Activated T-helper 1 cell treated with anti-CD3 and anti-CD28 coated beads, Interleukin-12 subunit alpha, Interleukin-12 subunit beta, Interleukin-2, Interleukin-4 antibody, amounts not matched to agents 30 ng/mL and 10 ng/mL and 1 ng/mL, durations not matched to agents 14 hours and 24 hours and 36 hours (primary cell): ENCODE data around the gene ENTREP1. TPM values are rescaled to one million over a fixed set of nuclear protein-coding genes. Genes with fewer than 3 reads are reported as not detected.
"Not testable (repeated sequence)": the region's sequence is repeated elsewhere in the genome, so short reads cannot be mapped to it uniquely, and the experiment has no call there.

ENCODE experiments used
- DNase-seq: peaks from one replicate; pipeline ENCODE4 v3.0.0; 2021; ENCODE audit warnings: low spot score
- H3K27ac Mint-ChIP-seq: one replicate; pipeline ENCODE4 v1.8.0; 2021; ENCODE audit warnings: mild to moderate bottlenecking, mixed read lengths
- H3K27me3 Mint-ChIP-seq: one replicate; pipeline ENCODE4 v1.8.0; 2022; ENCODE audit warnings: mild to moderate bottlenecking, moderate library complexity, mixed read lengths; ENCODE audit not compliant: insufficient read depth
- H3K36me3 Mint-ChIP-seq: one replicate; pipeline ENCODE4 v1.8.0; 2021; ENCODE audit warnings: low read depth, mixed read lengths
- H3K4me1 Mint-ChIP-seq: one replicate; pipeline ENCODE4 v1.8.0; 2021; ENCODE audit warnings: low read depth, mixed read lengths
- H3K4me3 Mint-ChIP-seq: one replicate; pipeline ENCODE4 v1.8.0; 2021; ENCODE audit warnings: mild to moderate bottlenecking, moderate library complexity, mixed read lengths
- H3K9me3 Mint-ChIP-seq: one replicate; pipeline ENCODE4 v1.8.0; 2021; ENCODE audit warnings: mixed read lengths
- intact Hi-C: fragments of 100-400 bp; cut with micrococcal nuclease; formaldehyde crosslinking; loops from one replicate; pipeline ENCODE4 v1.15.1; 2024
- total RNA-seq: library from RNA; stranded (reverse); gene quantifications from 2 replicates; pipeline ENCODE4 v1.2.3, GENCODE V29; 2022

The ENTREP1 gene
- total RNA-seq, 1 donor from 2014 or later = not detected

DNA sequence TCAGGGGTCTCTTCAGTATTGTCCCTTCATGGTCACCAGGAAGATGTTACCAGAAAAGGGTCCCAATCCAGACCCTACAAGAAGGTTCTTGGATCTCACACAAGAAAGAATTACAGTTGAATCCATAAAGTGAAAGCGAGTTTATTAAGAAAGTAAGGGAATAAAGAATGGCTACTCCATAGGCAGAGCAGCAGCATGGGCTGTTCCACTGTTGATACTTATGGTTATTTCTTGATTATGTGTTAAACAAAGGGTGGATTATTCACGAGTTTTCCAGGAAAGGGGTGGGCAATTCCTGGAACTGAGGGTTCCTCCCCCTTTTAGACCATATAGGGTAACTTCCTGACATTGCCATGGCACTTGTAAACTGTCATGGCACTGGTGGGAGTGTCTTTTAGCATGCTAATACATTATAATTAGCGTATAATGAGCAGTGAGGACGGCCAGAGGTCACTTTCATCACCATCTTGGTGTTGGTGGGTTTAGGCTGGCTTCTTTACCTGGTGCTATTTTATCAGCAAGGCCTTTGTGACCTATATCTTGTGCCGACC, 18.0 kb upstream of the ENTREP1 start:
- intact Hi-C loops = not testable (repeated sequence)

DNA sequence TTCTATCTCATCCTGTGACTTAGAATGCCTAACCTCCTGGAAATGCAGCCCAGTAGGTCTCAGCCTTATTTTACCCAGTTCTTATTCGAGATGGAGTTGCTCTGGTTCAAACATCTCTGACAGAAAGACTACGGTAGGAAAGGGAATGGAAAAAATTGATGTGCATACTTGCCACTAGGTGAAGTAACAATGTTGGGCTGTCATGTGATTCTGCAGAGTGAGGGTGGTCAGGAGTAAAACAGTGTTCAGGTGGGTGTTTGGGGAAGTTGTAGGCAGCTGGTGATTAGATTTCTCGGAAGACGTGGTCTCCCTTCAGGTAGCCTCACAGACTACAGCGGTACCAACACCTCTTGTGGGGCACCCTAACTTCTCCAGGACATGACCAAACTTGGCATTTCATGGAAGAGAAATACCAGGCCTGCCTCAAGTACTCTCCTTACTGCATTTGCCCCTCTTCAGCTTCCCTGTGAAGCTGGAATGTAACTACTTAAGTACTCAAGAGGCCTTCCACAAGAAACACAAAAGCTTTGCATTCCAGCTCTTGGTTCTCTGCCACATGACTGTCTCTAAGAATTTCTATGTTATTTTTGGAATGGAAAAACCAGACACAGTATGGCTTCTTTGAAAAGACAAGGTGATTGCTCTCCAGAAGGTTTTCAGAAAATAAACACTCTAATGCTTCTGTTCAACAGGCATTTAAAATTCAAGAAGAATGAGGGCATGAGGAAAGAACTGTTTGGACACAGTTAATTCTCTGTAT, 17.4 kb upstream of the ENTREP1 start:
- peaks cover 8% of the 10 kb centered on the region for H3K27me3 Mint-ChIP-seq
- H3K9me3 Mint-ChIP-seq = peaks cover 9% of the 10 kb centered on the region
- no peaks in the 10 kb centered on the region for H3K4me1 Mint-ChIP-seq
- H3K36me3 Mint-ChIP-seq = no peaks in the 10 kb centered on the region
- intact Hi-C loops = no loop called here
- H3K27ac Mint-ChIP-seq = no peak overlapping the region
- DNase-seq = no peak
- H3K4me3 Mint-ChIP-seq = no peak overlapping the region

More for the DNA sequence above, 18.0 kb upstream of the ENTREP1 start:
- DNase-seq, H3K27me3 Mint-ChIP-seq, H3K27ac Mint-ChIP-seq, H3K36me3 Mint-ChIP-seq, H3K4me1 Mint-ChIP-seq, H3K4me3 Mint-ChIP-seq, H3K9me3 Mint-ChIP-seq: not testable (repeated sequence)

DNA sequence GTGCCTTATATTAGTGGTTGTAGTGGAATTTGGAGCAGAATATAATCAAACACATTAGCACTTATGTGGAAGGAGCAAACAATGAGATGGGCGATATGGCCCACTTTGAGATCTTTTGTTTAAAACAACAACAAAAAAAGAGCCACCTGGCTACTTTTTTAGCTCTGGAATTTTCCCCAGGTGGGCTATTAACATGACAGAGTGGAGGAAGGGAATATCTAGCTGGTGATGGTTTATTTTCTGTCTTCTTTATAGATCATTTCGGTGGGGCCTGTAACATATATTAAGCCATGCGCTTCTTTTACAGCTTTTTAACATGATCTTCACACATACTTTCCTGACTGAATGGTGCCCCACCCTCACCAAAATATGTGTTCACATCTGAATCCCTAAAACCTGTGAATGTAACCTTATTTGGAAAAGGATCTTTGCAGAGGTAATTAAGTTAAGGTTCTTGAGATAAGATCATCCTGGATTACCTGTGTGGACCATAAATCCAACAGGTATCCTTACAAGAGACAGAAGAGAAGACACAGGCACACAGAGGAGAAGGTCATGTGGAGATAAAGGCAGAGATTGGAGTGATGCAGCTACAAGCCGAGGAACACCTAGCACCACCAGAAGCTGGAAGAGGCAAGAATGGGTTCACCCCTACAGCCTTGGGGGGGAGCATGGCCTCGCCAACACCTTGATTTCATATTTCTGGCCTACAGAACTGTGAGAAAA, 16.6 kb upstream of the ENTREP1 start:
- intact Hi-C loops = no loop called here
- no peak for DNase-seq

DNA sequence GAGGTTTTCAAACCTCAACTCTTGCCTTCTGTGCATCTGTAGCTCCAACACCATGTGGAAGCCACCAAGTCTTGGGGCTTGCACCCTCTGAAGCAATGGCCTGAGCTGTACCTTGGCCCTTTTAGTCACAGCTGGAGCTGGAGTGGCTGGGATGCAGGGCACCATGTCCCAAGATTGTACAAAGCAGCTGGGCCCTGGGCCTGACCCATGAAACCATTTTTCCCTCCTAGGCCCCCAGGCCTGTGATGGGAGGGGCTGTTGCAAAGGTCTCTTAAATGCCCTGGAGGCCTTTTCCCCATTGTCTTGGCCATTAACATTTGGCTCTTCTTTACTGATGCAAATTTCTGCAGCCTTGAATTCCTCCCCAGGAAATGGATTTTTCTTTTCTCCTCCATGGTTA, 11.8 kb upstream of the ENTREP1 start:
- H3K4me1 Mint-ChIP-seq = no peaks in the 10 kb centered on the region
- intact Hi-C loops = no loop called here
- H3K9me3 Mint-ChIP-seq = peaks cover 16% of the 10 kb centered on the region
- DNase-seq = no peak
- H3K27me3 Mint-ChIP-seq = peaks cover 5% of the 10 kb centered on the region
- H3K36me3 Mint-ChIP-seq = no peaks in the 10 kb centered on the region
- no peak overlapping the region for H3K27ac Mint-ChIP-seq
- H3K4me3 Mint-ChIP-seq = no peak overlapping the region

More for the DNA sequence above, 16.6 kb upstream of the ENTREP1 start:
- Mint-ChIP-seq H3K27me3 (peaks cover 6% of the 10 kb centered on the region), H3K4me3 (no peak overlapping the region), H3K36me3 (no peaks in the 10 kb centered on the region), H3K4me1 (no peaks in the 10 kb centered on the region), H3K27ac (no peak overlapping the region), H3K9me3 (peaks cover 9% of the 10 kb centered on the region)

DNA sequence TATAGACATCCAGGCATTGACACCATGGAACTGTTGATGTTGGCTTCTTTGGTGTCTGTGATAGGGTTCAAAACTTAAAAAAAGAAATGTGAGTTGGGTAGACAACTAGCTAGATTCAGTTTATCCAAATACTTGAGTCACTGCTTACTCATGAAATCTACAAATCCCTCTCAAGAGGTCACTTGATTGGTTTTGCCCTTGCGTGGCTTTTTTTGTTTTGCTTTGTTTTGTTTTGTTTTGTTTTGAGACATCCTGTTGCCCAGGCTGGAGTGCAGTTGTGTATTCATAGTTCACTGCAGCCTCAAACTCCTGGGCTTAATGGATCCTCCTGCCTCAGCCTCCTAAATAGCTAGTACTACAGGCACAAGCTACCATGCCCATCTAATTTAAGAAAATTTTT, 10.5 kb upstream of the ENTREP1 start:
- peaks cover 6% of the 10 kb centered on the region for H3K27me3 Mint-ChIP-seq
- no peak overlapping the region for H3K4me3 Mint-ChIP-seq
- H3K27ac Mint-ChIP-seq = no peak overlapping the region
- no peak for DNase-seq
- intact Hi-C loops = no loop called here
- no peaks in the 10 kb centered on the region for H3K36me3 Mint-ChIP-seq
- no peaks in the 10 kb centered on the region for H3K4me1 Mint-ChIP-seq
- H3K9me3 Mint-ChIP-seq = peaks cover 16% of the 10 kb centered on the region

DNA sequence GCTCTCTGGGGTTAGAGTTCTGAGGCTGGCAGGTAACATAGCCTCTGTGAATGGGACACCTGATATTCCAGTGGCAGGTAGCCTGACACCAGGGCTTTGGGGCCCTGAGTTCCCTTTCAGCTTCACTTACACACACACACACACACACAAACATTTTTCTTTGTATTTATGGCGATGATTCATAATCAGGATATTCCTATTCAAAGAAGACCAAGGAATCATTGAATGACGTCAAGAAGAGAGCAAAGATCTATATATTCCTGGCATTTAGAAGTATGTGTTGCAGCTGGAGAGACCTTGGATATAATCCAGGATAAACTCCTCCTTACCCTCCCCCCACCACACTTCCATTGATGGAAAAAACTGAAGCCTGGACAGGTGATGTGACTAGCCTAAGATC, 7.9 kb upstream of the ENTREP1 start:
- Mint-ChIP-seq H3K27ac (no peak overlapping the region), H3K4me3 (no peak overlapping the region), H3K27me3 (peaks cover 6% of the 10 kb centered on the region), H3K4me1 (no peaks in the 10 kb centered on the region), H3K9me3 (peaks cover 13% of the 10 kb centered on the region), H3K36me3 (no peaks in the 10 kb centered on the region)
- intact Hi-C loops = no loop called here
- DNase-seq = no peak

DNA sequence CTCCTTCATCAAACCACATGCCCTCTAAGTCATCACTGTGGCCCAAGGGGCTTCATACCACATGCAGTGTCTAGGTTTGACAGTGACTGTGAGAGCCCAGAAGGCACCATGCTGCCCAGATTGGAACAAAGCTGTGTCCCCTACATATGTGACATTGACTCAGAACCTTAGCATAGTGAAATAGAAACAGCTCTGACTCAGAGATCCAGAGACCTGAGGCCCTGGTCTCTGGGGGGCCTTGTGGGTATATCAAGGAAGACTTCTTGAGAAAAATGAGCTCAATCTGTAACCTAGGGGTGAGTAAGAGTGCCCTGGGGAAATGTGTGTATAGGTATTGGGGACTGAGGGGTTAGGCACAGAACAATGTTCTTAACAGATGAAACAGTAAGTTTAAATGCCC, 7.1 kb upstream of the ENTREP1 start:
- H3K27me3 Mint-ChIP-seq = peaks cover 6% of the 10 kb centered on the region
- intact Hi-C loops = no loop called here
- no peak overlapping the region for H3K27ac Mint-ChIP-seq
- no peaks in the 10 kb centered on the region for H3K36me3 Mint-ChIP-seq
- no peak overlapping the region for H3K4me3 Mint-ChIP-seq
- no peaks in the 10 kb centered on the region for H3K4me1 Mint-ChIP-seq
- no peak for DNase-seq
- H3K9me3 Mint-ChIP-seq = peaks cover 8% of the 10 kb centered on the region

DNA sequence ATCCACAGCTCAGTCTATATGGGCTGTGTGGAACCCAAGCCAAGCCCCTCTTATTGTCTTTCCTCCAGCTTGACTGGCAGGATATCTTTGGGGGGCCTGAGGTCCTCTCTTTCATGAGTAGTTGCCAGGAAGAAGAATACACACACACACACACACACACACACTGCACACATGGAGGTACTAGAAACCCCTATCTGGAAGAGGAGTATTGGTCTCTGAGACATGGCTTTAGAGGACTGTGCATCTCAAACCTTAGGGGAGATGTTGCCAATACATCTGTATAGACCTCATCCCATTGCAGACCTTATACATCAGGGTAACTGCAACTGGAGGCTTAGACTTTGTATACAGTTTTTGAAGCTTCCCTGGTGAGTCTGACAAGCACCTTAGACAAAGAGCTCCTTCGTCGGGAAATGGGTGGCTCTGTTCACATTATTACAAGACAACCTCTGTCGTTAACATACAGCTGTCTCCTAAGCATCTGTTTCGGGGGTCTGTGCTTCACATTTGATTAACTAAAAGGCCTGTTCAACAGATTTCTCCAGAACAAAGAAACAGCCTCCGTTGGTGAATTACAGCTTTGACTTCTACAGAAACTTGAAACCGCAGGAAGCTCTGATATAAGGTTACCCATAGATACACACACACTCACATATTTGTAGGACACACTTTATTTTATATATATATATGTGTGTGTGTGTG, 5.5 kb upstream of the ENTREP1 start:
- no peak overlapping the region for H3K4me3 Mint-ChIP-seq
- H3K4me1 Mint-ChIP-seq = no peaks in the 10 kb centered on the region
- no peaks in the 10 kb centered on the region for H3K9me3 Mint-ChIP-seq
- intact Hi-C loops = no loop called here
- H3K27me3 Mint-ChIP-seq = peaks cover 21% of the 10 kb centered on the region
- DNase-seq = no peak
- H3K36me3 Mint-ChIP-seq = no peaks in the 10 kb centered on the region
- no peak overlapping the region for H3K27ac Mint-ChIP-seq

DNA sequence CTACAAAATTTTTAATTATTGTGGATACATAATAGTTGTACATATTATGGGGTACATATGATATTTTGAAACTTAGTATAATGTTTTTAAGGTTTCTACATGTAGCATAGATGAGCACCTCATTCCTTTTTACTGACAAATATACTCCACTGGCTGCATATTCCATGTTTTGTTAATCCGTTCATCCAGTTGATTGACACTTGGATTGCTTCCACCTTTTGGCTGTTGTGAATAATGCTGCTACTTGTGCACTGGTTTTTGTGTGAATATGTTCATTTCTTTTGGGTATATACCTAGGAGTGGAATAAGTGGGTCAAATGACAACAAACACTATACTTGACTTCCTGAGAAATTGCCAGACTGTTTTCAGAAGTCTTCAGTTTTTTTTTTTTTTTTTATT, 2.8 kb upstream of the ENTREP1 start:
- Mint-ChIP-seq H3K27me3 (peaks cover 42% of the 10 kb centered on the region), H3K27ac (no peak overlapping the region), H3K4me1 (peaks cover 4% of the 10 kb centered on the region), H3K9me3 (no peaks in the 10 kb centered on the region), H3K4me3 (no peak overlapping the region), H3K36me3 (no peaks in the 10 kb centered on the region)
- intact Hi-C loops = no loop called here
- no peak for DNase-seq

DNA sequence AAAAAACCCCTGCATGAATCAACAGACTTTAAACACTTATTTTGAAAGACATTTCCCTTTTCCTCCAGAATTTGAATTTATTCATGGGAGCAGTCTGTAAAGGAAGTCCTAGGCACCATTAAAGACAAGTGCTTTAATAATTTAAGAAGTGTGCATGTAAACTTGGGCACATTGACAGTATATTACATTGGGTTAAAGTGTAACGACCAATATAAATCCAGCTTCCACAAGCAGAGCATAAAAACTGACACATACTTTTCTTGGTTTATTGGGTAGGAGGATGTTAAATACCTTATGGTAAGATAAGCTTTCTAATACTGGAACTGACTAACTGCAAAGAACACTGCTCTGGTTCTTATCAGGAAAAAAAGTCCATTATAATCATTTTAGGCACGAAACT, 1.2 kb upstream of the ENTREP1 start:
- no peak overlapping the region for H3K27ac Mint-ChIP-seq
- no peak for DNase-seq
- H3K27me3 Mint-ChIP-seq = peaks cover 51% of the 10 kb centered on the region
- H3K36me3 Mint-ChIP-seq = no peaks in the 10 kb centered on the region
- H3K9me3 Mint-ChIP-seq = no peaks in the 10 kb centered on the region
- H3K4me1 Mint-ChIP-seq = peaks cover 4% of the 10 kb centered on the region
- intact Hi-C loops = no loop called here
- no peak overlapping the region for H3K4me3 Mint-ChIP-seq

DNA sequence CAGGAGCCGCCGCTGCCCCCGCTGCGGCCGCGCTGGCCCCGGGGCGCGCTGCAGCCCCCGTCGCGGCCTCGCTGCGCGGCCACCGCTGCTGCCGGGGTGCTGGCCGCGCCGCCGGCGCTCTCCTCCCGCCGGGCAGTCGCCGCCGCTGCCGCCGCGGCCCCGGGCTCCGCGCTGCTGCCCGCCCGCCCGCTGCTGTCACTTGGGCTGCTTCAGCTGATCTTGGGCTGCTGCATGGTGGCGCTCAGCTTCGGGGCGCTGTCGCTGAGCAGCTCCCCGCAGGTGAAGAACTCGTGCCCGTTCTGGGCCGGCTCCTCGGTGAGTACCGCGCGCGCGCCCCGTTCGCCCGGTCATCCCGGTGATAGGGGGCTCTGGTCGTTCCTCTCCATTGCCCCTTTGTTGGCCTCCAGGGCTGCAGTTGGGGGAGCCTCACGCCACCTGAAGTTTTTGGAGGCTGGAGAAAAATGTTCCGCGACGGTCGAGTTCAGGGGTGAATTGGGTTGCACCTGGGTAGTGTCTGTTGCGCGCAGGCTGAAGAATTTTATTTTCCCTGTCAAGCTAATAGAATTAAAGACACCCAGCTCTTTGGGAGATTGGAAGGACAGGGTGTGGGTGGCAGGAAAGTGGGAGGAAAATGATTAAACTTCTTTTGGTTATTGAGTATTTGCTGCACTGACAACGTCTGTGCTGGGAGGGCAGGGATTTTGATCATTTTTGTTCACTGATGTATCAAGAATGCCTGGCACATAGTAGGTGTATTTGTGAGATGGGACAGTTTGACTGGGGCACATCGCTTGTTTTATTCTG, 596 bp downstream of the ENTREP1 start:
- intact Hi-C loops = no loop called here
- Mint-ChIP-seq H3K27ac (no peak overlapping the region), H3K4me1 (peaks cover 4% of the 10 kb centered on the region), H3K36me3 (no peaks in the 10 kb centered on the region), H3K4me3 (peak overlapping the region; percentile 33), H3K9me3 (no peaks in the 10 kb centered on the region), H3K27me3 (peaks cover 50% of the 10 kb centered on the region)
- no peak for DNase-seq

DNA sequence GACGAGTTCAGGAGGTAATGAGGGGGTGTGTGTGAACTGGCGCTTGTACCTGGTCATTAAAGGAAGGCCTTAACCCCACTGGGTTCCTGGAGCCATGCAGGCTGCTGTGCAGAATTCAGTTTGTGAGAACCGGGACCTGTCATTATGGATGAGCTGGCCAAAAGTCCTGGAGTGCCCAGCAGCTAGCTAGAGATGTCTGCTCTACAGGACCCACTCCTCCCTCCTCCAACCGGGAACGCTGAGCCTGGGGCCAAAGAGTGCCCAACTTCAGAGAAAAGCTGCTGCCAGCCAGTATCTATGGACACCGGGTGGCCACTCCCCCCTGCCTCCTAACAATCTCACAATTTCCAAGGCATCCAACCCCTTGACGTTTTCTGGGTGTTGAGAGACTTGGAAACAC, 1.2 kb downstream of the ENTREP1 start:
- Mint-ChIP-seq H3K27me3 (peaks cover 51% of the 10 kb centered on the region), H3K4me3 (no peak overlapping the region)

More for the DNA sequence above, 1.2 kb downstream of the ENTREP1 start:
- Mint-ChIP-seq H3K36me3 (no peaks in the 10 kb centered on the region), H3K4me1 (peaks cover 4% of the 10 kb centered on the region), H3K9me3 (no peaks in the 10 kb centered on the region), H3K27ac (no peak overlapping the region)
- no peak for DNase-seq
- intact Hi-C loops = no loop called here
